CD4-positive, alpha-beta T cell treated with Interleukin-21 for 1 hour (primary cell): ENCODE results near the gene C1orf87.

ENCODE experiments used
- DNase-seq: peaks from one replicate; pipeline ENCODE4 v3.0.0-alpha.2; 2020

C1orf87 gene

GRCh38 chr1:60055336-60055735, 18.2 kb downstream of the C1orf87 start:
- DNase-seq, result no peak

GRCh38 chr1:60054374-60054773, 19.2 kb downstream of the C1orf87 start:
- DNase-seq, result no peak

- DNase-seq, result no peak
These were observed 21.0 kb downstream of the C1orf87 start for GRCh38 chr1:60052601-60053000.

- DNase-seq, result no peak
These were observed 22.4 kb downstream of the C1orf87 start for GRCh38 chr1:60051191-60051590.

- no peak for DNase-seq
These were observed 24.4 kb downstream of the C1orf87 start for GRCh38 chr1:60049188-60049587.

GRCh38 chr1:60044881-60045280, 28.7 kb downstream of the C1orf87 start:
- DNase-seq, result no peak

GRCh38 chr1:60041783-60042182, 31.8 kb downstream of the C1orf87 start:
- no peak for DNase-seq

- DNase-seq, result no peak
These were observed 35.9 kb downstream of the C1orf87 start for GRCh38 chr1:60037669-60038068.

- no peak for DNase-seq
These were observed 36.6 kb downstream of the C1orf87 start for GRCh38 chr1:60036856-60037460.

- no peak for DNase-seq
These were observed 37.6 kb downstream of the C1orf87 start for GRCh38 chr1:60035921-60036320.

- no peak for DNase-seq
These were observed 38.6 kb downstream of the C1orf87 start for GRCh38 chr1:60034999-60035398.

GRCh38 chr1:60033066-60033465, 40.5 kb downstream of the C1orf87 start:
- no peak for DNase-seq

GRCh38 chr1:60031146-60031545, 42.4 kb downstream of the C1orf87 start:
- DNase-seq, result no peak

GRCh38 chr1:60025552-60025951, 48.0 kb downstream of the C1orf87 start:
- DNase-seq, result no peak

GRCh38 chr1:60017508-60018205, 55.9 kb downstream of the C1orf87 start:
- no peak for DNase-seq

GRCh38 chr1:60010690-60011089, 62.9 kb downstream of the C1orf87 start:
- DNase-seq, result no peak

- no peak for DNase-seq
These were observed 65.1 kb downstream of the C1orf87 start for GRCh38 chr1:60008500-60008899.

- DNase-seq, result no peak
These were observed 72.9 kb downstream of the C1orf87 start for GRCh38 chr1:60000625-60001024.

GRCh38 chr1:59999746-60000145, 73.8 kb downstream of the C1orf87 start:
- DNase-seq, result no peak

GRCh38 chr1:59999006-59999405, 74.6 kb downstream of the C1orf87 start:
- no peak for DNase-seq

GRCh38 chr1:59997479-59998115, 76.0 kb downstream of the C1orf87 start:
- DNase-seq, result no peak

- no peak for DNase-seq
These were observed 79.0 kb downstream of the C1orf87 start for GRCh38 chr1:59994302-59995198.
